Pons (tissue), 1 donor: ENCODE data around the gene GPR119.
A peak's percentile ranks its signal among the peaks of the same experiment; 100 is the strongest.
"Not testable (repeated sequence)": the region's sequence is repeated elsewhere in the genome, so short reads cannot be mapped to it uniquely, and the experiment has no call there.

Experiments used
- DNase-seq: peaks from one replicate; pipeline ENCODE4 v3.0.0-alpha.2; 2016; ENCODE audit warnings: low spot score

Gene GPR119

GRCh38 chrX:130339408-130340222 is 45.9 kb downstream of the GPR119 start, which contains the start of gene SLC25A14:
Gene SLC25A14 (plus strand): TSS chrX:130339919. CDS start chrX:130340279, 360 bp downstream.
- DNase-seq = peak; percentile 48

- not testable (repeated sequence) for DNase-seq
Measured at GRCh38 chrX:130338869-130339268, 46.6 kb downstream of the GPR119 start.

GRCh38 chrX:130336531-130336930 is 48.9 kb downstream of the GPR119 start:
- no peak for DNase-seq
